ENCODE data around the gene IRGC.
"Not testable (repeated sequence)": the region's sequence is repeated elsewhere in the genome, so short reads cannot be mapped to it uniquely, and the experiment has no call there.

IRGC gene

GRCh38 chr19:43752287-43752875 is 36.5 kb downstream of the IRGC start:
- no peak for DNase-seq (ENCODE audit: low read depth in 1 of 2, low spot score in 1 of 2)

- no peak for DNase-seq (ENCODE audit: low read depth in 1 of 2, low spot score in 1 of 2)
Measured at GRCh38 chr19:43754253-43754502, 38.3 kb downstream of the IRGC start.

GRCh38 chr19:43754503-43755255 is 38.8 kb downstream of the IRGC start, which contains the start of gene SMG9:
Gene SMG9 (minus strand): TSS chr19:43754962. CDS start chr19:43750741, 4,221 bp downstream.
- DNase-seq (ENCODE audit: low read depth in 1 of 2, low spot score in 1 of 2) = peak; percentile 98

GRCh38 chr19:43755256-43755801 is 39.5 kb downstream of the IRGC start:
- peak; percentile 55 to 81 for DNase-seq (ENCODE audit: low read depth in 1 of 2, low spot score in 1 of 2)

GRCh38 chr19:43759515-43759914 is 43.6 kb downstream of the IRGC start:
- DNase-seq (ENCODE audit: low read depth in 1 of 2, low spot score in 1 of 2) = no peak

GRCh38 chr19:43760941-43761340 is 45.1 kb downstream of the IRGC start:
- no peak for DNase-seq (ENCODE audit: low read depth in 1 of 2, low spot score in 1 of 2)

GRCh38 chr19:43762814-43763213 is 46.9 kb downstream of the IRGC start:
- no peak for DNase-seq (ENCODE audit: low read depth in 1 of 2, low spot score in 1 of 2)

GRCh38 chr19:43763473-43763939 is 47.6 kb downstream of the IRGC start:
- DNase-seq (ENCODE audit: low read depth in 1 of 2, low spot score in 1 of 2) = no peak

- DNase-seq (ENCODE audit: low read depth in 1 of 2, low spot score in 1 of 2) = not testable (repeated sequence)
Measured at GRCh38 chr19:43764684-43765083, 48.8 kb downstream of the IRGC start.

- peak; percentile 69 to 78 for DNase-seq (ENCODE audit: low read depth in 1 of 2, low spot score in 1 of 2)
Measured at GRCh38 chr19:43765109-43765876, 49.4 kb downstream of the IRGC start.

GRCh38 chr19:43766755-43767043 is 50.8 kb downstream of the IRGC start:
- DNase-seq (ENCODE audit: low read depth in 1 of 2, low spot score in 1 of 2) = no peak

- DNase-seq (ENCODE audit: low read depth in 1 of 2, low spot score in 1 of 2) = no peak
Measured at GRCh38 chr19:43767316-43767715, 51.4 kb downstream of the IRGC start.

GRCh38 chr19:43767818-43768217 is 51.9 kb downstream of the IRGC start:
- DNase-seq (ENCODE audit: low read depth in 1 of 2, low spot score in 1 of 2) = no peak

GRCh38 chr19:43768273-43769050 is 52.6 kb downstream of the IRGC start:
- DNase-seq (ENCODE audit: low read depth in 1 of 2, low spot score in 1 of 2) = no peak

- DNase-seq (ENCODE audit: low read depth in 1 of 2, low spot score in 1 of 2) = no peak
Measured at GRCh38 chr19:43769256-43769655, 53.4 kb downstream of the IRGC start.

Measured in activated CD4-positive, alpha-beta T cell treated with anti-CD3 and anti-CD28 coated beads, Interleukin-2, amount 50 U/mL, for 24 hours (primary cell).